GM18517 (cell line): ENCODE results near the gene DAB1.
"Not testable (repeated sequence)": the region's sequence is repeated elsewhere in the genome, so short reads cannot be mapped to it uniquely, and the experiment has no call there.

Experiments
- ATAC-seq: cut with Tn5 transposase; IDR thresholded peaks from one replicate; pipeline ENCODE4 v1.9.1; 2021; ENCODE audit warnings: mild to moderate bottlenecking, moderate library complexity; ENCODE audit not compliant: unreplicated experiment

The DAB1 gene

DNA sequence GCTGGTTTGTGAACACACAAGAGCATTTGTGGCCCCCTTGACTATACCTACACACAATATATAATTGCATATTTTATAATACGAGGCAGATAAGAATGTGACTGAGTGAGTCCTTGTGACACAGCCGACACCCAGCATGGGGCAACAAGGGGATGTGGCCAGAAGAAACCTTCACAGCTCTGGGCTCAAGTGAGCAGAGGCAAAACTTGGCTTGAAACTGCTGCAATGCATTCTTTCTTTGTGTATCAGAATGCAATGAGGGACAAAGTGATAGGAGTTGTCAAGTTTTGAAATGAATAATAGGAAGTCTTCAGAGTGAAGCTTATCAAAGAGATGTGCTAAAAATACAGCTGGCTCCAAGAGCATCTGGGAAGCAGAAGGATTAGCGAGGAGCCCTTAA lies 334.0 kb downstream of the DAB1 start:
- ATAC-seq: no peak

DNA sequence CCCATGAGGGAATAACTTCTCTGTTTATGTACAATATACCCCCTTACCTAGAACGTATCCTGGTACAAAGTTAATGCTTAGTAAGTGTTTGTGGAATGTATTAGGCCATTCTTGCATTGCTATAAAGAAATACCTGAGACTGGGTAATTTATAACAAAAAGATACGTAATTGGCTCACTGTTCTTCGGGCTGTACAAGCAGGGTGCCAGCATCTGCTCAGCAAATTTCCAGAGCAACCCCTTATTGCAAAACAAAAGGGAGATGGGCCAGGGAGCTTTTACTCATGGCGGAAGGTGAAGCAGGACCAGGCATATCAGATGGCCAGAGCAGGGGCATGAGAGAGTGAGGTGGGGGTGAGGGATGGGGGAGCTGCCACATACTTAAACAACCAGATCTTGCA lies 334.6 kb downstream of the DAB1 start:
- no peak for ATAC-seq

DNA sequence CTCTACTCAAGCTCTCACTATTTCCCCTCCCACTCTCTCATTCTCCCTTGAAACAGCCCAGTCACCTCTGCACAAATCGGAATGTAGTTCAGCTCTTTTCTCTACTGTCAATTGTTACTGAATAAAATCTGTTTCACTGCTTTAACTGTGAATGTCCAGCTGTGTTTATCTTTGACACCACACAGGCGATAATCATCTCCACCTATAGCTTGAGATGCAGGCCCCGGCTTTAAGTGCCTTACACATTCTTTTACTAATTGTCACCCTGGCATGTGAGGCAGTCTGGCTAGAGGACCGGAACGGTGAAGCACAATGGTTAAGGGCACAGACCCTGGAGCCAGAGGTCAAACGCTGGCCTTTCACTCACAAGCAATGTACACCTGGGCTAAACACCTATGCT lies 335.2 kb downstream of the DAB1 start:
- ATAC-seq: no peak

- not testable (repeated sequence) for ATAC-seq
Measured at GRCh38 chr1:57087660-57088059, 336.2 kb downstream of the DAB1 start.

GRCh38 chr1:57086154-57086553 lies 337.7 kb downstream of the DAB1 start:
- ATAC-seq: no peak

- ATAC-seq: no peak
Measured at GRCh38 chr1:57084701-57085100, 339.2 kb downstream of the DAB1 start.

GRCh38 chr1:57082711-57083439 lies 341.0 kb downstream of the DAB1 start:
- ATAC-seq: no peak

- ATAC-seq: no peak
Measured at GRCh38 chr1:57079454-57080157, 344.3 kb downstream of the DAB1 start.

DNA sequence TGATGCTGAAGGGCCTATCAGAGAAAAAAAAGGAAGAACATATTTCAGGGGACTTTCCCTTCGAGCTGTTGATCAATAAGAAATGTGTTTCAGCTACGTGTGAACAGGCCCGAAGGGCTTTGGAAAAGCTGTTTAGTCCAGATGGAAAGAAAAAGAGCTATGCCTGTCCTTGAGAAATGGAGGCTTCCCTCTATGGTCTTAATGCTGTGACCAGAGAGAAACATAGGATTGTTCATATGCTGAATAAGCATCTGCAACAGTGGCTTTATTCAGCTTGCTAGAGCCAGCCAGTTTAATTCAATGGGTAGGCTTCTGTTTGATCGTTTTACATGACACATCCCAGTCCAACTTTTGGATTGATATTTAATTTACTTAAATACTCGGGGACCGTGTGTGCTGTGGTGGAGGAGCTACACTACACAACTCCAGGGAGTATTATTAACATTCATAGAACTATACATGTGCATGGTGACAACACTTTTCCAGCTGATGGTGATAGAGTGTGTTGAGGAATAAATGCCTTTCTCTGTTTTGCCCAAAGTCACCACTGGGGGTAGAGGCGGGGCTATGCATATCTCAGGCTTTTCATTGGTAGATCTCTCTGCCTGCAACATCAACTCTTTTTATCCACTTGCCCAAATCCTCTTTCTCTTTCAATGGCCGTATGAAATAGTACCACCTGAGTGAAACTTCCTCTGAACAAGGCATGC lies 351.3 kb downstream of the DAB1 start:
- no peak for ATAC-seq

DNA sequence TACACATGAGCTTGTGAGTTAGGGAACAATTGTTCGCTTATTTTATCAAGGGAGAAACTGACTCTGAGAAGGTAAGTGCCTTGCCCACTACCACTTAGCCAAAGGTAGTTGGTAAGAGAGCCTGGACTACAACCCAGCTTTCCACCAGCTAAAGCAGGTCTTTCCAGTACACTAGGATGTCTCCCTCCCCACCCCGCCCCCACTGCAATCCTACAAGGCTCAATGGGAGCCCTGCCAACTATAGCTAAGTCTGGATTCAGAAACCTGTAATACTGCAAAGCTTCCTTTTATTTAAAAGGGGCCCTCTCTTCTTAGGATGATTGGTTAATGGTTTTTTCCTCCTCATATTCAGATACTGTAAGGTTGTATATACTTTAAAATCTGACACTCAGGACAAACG lies 356.0 kb downstream of the DAB1 start:
- no peak for ATAC-seq

DNA sequence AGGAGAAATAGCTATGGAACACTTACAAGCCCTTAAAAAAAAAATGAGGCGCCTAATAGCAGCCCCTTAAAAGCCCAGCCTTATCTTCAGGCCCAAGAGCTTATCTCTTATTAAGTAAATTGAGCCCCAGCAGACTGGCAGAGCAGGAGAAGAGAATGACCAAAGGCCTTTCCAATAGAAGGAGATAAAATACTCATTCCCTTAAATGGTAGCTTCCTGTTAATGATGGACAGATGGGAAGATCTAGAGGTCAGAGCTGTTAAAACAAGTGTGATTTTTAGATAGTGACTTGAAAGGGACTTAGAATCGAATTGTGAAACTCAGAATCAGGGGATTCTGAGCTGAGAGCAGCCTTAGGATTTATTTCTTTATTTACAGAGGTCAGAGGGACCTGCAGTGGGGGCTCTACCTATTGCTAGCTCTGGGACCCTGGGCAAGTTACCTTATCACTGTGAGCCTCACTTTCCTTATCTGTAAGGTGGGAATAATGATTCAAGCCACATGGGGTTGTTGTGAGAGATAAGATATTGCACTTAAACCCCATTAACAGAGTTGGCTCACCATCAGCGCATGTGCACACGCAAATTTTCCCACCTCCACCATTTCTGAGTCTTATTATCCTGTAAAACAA lies 356.8 kb downstream of the DAB1 start:
- ATAC-seq: no peak

DNA sequence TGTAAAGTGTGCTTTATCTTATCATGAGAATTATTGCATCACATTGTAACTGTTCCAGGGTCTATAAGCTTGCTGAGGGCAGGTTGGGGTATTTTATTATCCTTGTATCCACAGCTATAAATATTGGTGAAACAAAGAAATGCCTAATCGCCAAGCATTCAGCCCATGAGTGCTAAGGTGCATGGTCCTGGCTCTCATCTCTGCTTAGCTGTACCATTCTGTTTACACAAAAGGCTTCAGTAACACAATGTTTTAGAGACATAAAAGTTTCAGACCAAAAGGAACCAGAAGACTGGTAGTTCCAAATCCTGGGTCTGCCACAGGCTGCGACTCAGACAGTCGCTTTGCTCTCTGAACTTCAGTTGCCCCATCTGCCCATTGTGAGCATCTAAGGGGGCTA lies 358.4 kb downstream of the DAB1 start:
- no peak for ATAC-seq

- no peak for ATAC-seq
Measured at GRCh38 chr1:57064379-57065140, 359.3 kb downstream of the DAB1 start.

DNA sequence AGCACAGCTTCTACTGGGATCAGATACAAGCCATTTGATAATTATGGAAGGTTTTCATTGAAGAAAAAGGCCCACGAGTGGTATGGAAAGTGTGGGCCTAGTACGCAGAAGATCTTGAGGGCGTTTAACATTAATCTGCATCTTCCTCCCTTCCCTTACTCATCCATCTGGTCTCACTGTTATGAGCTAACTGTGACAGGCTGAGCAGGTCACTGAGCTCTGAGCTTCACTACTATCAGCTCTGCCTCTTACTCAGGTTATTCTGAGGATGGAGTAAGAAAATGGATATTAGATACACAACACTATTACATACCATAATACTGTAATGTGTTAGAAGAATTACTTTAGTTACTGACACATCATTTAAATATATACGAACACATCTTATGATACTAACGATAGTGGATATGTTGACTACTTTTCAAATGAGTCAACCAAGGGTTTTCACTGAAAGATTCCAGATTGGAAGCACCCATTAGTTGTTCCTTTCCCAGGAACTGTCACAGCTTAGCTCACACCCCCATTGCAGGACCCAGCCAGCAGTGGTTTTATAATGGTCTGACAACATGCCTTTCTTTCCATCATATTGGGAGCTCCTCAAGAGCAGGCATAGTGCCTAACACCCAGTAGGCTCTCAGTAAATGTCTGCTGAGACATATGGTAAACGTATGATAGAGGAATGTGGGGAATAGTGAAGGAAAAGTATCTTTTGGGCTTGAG lies 360.3 kb downstream of the DAB1 start:
- ATAC-seq: no peak

DNA sequence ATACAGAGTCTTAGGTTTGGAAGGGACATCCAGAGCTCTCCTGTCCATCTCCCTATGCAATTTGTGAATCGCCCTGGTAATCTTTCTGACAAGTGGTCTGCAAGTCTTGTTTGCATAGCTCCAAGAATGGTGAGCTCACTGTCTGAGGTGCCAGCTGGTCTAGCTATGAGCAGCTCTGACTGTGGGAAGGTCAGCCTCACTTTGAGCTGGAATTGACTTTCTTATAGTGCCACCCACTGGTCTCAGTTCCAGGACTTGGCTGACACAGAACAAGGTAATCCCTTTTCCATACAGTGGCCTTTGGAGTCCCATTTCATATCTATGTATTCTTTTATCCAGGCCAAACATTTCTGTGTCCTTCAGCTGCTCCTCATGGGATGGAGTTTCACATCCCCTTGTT lies 362.5 kb downstream of the DAB1 start:
- no peak for ATAC-seq

- no peak for ATAC-seq
Measured at GRCh38 chr1:57060451-57060850, 363.4 kb downstream of the DAB1 start.

DNA sequence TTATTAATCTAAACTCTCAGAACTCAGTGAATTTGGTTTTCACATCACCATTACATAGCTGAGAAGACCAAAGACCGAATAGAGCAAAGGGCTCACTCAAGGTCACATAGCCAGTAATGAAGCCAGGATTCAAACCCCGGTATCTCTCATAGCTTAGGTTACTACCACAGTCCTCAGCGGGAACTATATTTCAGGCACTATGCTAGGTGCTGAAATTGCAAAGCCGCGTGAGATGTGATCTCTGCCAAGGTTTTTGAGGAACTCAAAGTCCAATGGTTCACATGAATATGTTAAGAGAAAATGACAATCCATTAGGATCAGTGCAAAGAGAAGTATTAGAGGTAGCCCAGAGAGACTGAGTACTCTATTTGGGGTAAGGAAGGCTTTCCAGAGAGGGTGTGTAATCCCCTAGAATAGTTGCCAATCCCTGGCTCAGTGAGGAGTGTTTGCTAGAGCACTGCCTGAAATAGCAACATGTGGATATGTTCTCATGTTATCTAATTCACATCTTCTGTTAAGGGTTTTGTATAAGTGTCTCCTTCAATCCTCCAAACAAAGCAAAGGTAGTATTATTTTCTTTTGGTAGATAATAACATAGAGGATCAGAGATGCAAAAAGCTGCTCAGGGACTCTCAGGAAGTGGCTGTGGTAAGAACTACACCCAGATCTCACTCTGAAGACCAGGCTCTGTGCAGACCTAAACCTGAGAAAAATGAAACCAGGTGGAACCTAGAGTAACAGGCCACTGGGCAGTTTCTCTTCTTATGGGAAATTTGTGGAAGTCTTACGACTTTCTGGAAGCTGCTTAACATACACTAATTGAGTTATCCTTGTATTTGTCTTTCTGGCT lies 365.0 kb downstream of the DAB1 start:
- ATAC-seq: no peak

DNA sequence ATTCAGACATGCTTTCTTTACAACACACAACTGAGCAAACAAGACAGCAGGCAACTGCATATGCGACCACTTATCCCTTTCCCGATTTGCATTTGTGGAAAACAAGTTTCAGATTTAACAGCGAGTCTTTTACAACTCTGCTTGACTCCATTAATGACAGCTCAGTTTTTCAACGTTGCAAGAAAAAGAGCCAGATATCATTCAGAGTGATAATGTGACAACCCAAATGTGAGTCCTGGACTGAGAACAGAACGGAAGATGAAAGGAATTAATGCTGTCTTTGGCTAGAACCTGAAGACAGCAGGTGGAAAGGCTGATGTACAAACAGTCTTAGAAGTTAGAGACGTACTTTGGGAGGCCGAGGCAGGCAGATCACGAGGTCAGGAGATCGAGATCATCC lies 375.0 kb downstream of the DAB1 start:
- no peak for ATAC-seq

GRCh38 chr1:57046462-57046861 lies 377.4 kb downstream of the DAB1 start:
- ATAC-seq: no peak
